ENCODE data around the gene ALX4.

GRCh38 chr11:44338026-44338425, 28.1 kb upstream of the ALX4 start:
- TF ChIP-seq EZH2 (IDR thresholded peaks at IDR 0.05; ENCODE audit: borderline replicate concordance, low read depth, low read length, severe bottlenecking) (no peak), CTCF (IDR thresholded peaks at IDR 0.05; ENCODE audit: borderline replicate concordance, extremely low read depth, low read length, poor library complexity, severe bottlenecking) (no peak)

Measured in DND-41 (cell line).